ENCODE measurements around the gene BTNL8.

BTNL8 gene

DNA sequence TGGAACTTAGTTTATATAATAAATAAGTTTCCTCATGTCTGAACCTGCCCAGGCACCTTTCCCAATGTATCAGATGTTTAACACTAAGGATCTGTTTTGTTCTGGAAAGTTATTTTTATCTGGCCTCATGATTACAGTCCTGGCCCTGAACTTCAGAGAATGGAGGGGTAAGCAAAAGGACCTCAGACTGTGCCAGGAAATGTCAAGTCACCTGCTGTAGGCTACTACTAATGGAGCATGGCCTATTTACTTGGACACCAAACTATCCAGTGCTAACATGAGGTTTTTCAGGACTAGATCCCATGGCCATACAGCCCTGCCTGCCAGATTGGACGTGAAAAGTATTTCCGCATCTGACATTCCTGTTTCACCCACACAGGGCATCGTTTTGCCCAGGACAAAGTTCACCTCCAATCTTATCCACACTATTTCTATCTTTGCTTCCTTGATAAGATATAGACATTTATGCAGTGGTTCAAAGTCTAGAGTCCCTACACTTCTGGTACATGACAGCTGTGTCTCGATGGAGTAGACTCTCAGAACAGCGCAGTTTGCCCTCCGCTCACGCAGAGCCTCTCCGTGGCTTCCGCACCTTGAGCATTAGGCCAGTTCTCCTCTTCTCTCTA, at the start of gene BTNL8:
Gene BTNL8, plus strand, starts transcription at position 539 of the 626 bp plus-strand sequence. CDS start 152 bp downstream, outside the sequence.
- no peak for DNase-seq

DNA sequence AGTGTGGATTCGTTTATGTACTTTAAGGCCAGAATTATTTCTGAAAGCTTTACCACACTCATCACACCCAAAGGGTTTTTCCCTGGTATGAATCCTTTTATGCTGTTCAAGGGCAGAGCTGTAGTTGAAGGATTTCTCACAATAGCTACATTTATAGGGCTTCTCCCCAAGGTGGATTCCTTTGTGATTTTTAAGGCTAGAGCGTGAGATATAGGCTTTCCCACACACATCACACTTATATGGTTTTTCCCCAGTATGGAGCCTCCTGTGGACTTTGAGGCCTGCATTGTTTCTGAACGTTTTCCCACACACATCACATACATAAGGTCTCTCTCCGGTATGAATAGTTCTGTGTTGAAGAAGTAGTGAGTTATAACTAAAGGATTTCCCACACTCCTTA, 49.1 kb upstream of the BTNL8 start:
- DNase-seq: no peak

DNA sequence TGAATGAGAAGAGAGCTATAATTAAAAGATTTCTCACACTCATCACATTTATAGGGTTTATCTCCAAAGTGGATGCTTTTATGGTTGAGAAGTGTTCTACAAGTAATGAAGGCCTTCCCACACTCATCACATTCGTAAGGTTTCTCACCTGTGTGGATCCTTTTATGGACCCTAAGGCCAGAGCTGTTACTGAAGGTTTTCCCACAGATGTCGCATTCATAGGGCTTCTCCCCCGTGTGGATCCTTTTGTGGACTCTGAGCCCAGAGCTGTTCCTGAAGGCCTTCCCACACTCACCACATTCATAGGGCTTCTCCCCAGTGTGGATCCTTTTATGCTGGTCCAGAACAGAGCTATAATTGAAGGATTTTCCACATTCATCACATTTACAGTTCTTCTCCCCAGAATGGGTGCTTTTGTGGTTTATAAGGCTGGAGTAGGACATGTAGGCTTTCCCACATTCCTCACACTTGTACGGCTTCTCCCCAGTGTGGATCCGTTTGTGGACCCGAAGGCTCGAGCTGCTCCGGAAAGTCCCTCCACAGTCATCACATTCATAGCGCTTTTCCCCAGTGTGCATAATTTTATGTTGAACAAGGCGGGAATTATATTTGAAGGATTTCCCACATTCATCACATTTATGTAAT, 48.4 kb upstream of the BTNL8 start:
- no peak for DNase-seq

DNA sequence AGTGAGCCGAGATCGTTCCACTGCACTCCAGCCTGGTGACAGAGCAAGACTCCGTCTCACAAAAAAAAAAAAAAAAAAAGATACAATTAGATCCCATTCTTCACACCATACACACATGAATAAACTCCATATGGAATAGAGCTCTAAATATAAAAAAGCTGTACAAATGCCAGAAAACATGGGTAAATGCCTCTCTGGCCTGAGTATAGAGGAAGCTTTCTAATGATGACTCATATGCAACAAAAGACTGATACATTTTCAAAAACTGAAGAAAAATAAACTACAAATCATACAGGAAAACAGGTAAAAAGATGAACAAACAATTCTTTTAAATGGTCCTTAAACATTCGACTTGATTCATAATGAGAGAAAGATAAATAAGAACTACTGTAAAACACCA, 46.5 kb upstream of the BTNL8 start:
- no peak for DNase-seq

DNA sequence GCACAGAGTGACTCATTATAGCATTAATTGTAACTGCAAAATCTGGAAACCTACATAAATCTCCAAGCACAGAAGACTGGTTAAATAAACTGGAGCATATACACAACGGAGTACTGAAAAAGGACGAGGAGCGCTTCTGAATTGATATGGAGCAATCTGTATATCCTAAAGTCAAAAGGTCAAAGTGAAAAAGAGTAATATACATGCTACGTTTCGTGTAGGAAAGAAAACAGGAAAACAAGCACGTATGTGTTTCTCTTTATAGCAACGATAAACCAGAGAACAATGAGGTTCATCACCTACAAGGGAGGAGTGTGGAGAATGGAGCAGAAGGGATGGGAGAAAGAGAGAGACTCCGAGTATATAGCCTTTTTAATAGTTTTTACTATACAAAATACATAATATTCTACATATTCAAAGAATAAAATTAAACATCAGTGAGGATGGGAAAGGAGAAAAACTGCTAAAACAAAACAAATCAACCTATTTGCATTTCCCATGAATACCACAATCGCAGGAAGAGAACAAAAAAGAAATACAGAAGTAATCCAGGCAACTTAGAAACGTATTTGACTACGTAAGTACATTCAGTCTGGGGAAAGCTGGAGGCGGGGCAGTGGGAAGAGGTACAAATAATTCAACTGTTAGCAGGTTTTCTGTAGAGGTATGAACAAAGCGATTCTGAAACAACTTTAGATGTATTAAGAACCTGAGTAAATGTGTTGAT, 45.7 kb upstream of the BTNL8 start:
- no peak for DNase-seq

GRCh38 chr5:180853848-180854176, 45.1 kb upstream of the BTNL8 start:
- no peak for DNase-seq

DNA sequence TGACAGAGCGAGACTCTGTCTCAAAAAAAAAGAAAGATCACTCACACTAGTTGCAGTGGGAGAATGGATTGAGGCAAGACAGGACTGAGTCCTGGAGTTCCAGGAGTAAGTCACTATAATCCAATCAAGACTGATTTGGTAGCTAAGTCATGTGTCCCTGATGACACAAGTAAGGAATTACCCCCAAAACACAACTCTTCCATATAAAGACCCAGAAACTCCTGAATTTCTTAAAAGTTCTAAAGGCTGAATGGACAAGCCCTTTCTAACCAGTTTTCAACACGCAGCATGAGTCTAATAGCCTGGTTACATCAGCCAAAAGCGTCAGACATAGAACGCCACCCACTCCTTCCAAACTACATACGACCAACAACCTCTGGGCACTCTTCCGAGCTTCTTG, 40.4 kb upstream of the BTNL8 start:
- no peak for DNase-seq

DNA sequence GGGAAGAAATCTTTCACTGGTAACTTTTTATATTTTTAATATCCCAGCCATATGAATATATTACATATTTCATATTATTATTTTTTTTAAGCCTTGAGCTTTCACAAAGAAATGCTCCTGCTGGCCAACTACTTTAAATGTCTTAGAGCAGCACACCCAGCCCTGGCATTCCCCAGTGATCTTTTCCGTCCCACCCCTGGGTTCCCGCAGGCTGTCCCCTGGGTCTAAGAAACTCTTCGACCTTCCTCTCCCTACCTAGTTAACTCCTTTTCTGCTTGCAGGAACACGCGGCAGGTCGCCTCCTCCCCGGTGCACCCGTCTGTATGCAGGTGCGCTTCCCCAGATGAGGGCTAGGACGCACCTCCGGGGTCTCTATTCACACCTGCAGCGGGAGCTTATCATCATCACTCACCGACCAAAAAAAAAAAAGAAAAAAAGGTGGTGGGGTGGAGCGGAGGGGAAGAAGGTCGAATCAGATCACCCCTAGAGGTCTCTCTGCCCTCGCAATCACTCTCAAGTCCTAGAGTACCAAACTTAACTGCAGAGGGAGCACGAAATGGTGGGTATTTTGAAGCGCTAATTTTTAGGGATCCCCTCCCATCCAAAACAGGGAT, 38.6 kb upstream of the BTNL8 start:
- DNase-seq: peak; percentile 79

DNA sequence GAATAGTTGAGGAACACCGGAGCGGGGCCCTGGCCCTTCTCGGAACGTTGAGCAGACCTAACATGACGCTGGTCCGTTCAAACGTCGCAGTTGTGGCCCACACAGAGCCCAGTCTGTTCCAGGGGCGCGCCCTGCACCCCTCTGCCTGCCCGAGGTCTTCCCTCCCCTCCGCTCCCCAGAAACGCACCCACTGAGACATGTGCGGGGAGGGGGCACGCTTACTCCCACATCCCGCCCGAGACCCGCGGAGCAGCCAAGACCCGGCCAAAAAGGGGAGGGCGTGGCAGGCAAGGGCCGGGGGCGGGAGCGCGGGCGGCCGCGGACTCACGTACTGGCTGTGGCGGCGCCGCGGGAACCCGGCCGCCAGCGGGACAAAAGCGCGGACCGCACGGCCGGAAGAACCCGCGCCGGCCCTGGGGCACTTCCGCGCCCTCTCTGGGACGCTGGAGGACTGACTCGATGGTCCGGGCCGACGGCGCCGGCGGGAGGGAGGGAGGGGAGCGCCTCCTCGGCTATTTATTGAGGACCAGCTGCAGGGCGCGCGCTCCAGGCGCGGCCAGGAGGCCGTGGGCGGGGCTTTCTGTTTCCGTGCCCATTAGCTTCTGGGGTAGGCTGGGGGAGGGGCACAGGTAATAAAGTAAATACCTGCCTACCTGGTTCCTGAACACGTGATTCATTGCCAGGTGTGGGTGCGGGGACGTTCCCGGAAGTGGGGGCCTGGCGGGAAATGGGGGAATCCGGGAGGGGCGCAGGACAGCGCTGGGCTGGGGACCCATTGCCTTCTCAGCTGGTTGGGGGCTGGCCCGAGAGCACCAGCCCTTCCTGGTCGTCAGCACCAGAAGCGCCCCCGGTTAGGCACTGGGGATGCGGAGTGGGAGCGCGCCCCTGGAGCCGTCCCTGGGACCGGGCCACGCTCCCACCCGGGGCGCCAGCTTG, 37.8 kb upstream of the BTNL8 start, which contains the start of gene ZFP62:
Gene ZFP62, minus strand, starts transcription at position 390 of the 936 bp plus-strand sequence. Its CDS starts 57 bp downstream, at position 333.
- DNase-seq: peak; percentile 95

DNA sequence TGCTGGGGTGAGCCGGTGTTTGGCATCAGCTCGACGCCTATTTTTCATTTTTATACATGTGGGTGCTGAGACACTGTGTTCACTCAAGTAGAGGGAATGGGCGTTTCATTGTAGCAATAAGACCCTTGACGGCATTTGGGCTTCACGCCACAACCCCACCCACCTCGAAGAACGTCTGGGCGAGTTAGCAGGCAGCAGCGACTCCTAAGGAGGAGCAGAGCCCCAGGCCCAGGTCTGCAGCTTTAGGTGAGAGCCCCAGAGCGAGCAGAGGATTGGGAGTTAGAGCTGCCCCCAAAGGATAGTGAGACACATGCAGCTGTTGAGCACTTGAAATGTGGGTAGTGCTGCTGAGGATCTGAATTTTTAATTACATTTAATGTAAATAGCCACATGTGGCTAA, 36.3 kb upstream of the BTNL8 start:
- no peak for DNase-seq

GRCh38 chr5:180865981-180866695, 32.8 kb upstream of the BTNL8 start:
- DNase-seq: no peak

DNA sequence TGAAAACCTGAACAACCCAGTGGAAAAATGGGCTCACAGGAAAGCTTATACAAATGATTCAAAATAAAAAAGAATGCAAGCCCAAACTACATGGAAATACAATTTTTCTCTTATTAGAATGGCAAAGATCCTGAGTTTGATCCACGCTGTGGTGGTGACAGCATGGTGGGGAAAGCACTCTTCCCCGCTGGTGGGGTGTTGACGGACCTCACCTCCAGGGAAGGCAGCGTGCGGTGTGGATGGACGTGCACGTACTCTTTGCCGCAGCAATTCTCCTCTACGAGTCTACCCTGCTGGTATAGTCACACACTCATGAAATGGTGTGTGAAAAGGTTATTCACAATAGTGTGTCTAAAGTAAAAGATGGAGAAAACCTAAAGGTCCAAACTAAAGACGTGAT, 32.0 kb upstream of the BTNL8 start:
- no peak for DNase-seq

- DNase-seq: peak; percentile 90
Observed at GRCh38 chr5:180868960-180869359, 30.0 kb upstream of the BTNL8 start.

DNA sequence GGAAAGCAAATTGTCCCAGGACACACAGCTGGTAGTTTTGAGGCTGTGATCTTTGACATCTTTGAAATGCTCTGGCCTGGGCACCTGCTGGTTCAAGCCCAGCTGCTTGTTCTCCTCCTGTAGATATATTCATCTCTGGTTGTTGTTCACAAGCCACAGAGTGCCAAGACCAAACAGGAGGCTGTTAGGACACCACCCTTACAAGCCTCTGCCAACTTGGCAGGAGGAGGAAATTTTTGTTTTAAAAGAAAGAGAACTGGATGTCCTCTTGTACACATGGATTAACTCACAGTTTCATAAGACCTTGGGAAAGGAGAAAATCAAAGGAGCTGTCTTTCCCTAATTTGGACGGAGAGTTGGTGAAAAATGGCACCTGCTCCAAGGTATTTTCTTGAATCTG, 29.4 kb upstream of the BTNL8 start:
- no peak for DNase-seq

DNA sequence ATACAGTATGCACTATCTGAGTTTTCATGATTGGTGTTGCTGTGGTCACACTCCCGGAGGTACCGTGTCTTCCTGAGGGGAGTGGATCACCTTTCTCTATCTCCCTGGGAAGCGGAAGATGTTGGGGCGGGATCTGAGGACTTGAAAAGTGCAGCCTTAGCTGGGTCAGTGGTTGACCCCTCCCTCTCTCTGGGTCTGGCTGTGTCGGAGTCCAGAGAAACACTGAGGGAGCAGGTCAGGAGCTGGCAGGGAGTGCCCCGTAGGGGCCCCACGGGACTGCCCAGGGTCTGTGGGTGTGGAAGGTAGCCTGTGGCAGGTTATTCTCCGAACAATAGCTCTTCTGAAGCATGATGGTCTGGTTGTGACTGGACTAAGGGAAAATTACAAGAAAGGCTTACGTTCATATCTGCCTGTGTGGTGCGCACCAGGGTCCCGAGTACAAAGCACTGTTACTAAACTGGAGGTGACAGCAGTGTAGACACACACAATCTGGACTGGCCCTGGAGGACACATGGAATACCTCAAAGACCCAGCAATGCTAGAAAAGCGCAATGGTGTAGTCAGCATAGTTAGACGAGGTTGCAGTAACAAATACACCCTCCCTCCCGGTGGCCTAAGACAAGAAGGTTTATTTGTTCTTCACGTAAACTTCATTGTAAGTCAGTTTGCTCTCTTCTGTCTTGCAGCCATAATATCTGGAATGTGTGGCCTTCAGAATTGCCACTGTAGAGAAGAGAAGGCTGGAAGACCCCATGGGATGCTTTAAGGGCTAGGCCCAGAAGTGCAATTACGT, 28.5 kb upstream of the BTNL8 start:
- no peak for DNase-seq

DNA sequence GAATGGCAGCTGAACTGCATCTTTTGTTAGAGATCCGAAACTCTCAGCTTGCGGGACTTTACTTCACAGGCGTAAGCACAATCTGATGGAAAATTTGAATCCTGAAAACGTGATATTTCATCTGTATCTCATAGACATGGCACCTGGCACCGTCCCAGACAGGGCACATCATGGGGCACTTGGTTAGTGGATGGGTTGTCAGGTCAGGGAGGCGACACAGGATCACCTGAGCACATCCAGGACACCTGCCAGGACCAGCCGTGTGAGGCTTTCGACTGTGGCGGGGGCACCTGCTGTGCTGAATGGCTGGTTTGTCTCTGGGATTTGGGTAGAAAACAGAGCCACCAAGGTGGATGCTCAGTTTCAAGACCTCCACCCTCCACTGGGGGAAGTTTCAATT, 26.5 kb upstream of the BTNL8 start:
- DNase-seq: no peak

- peak; percentile 83 for DNase-seq
Observed at GRCh38 chr5:180873615-180874520, 25.1 kb upstream of the BTNL8 start.

GRCh38 chr5:180874804-180875582, 24.0 kb upstream of the BTNL8 start:
- DNase-seq: no peak

DNA sequence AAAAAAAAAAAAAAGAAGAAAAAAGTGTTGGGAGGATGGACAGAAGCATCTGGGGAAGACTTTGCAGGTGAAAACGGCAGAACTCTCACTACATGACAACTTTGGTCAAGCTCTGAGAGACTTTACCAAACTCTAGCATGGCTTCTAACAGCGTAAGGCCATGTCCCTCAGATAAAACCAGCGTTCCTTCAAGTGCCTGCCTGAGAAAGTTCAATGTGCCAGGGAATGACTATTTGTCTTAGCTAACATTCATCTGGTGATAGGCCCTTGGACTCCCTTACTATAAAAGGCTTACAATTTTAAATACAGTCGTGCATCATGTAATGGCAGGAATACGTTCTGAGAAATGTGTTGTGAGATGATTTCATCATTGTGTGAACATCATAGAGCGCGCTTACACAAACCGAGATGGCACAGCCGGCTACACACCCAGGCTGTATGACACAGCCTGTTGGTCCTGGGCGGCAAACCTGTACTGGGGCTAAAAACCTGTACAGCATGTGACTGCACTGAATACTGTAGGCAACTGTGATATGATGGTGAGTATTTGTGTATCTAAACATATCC, 23.0 kb upstream of the BTNL8 start:
- DNase-seq: no peak

All from OCI-M1 (cell line).